Amniotic epithelial cell (primary cell): ENCODE data around the gene NARS2.

Experiments
- DNase-seq: peaks from one replicate; pipeline ENCODE4 v3.0.0-alpha.2; 2010; ENCODE audit warnings: low read depth

Gene NARS2

DNA sequence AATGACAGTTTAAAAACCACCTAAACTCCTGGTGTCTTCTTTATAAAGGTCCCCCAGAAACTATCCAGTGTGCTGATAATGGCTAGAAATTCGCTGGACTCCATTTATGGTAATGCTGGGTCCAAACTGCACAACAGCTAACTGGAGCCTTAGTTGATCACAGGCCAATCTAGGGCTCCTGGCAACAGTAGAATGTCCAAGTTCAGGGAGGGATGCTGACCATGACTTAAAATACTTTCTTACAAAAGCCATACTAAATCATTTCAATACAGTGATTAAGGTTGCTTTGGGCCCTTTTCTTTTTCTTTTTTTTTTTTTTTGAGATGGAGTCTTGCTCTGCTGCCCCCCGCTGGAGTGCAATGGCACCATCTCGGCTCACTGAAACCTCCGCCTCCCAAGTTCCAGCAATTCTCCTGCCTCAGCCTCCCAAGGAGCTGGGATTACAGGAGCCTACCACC lies 142.6 kb downstream of the NARS2 start:
- DNase-seq = peak; percentile 47

DNA sequence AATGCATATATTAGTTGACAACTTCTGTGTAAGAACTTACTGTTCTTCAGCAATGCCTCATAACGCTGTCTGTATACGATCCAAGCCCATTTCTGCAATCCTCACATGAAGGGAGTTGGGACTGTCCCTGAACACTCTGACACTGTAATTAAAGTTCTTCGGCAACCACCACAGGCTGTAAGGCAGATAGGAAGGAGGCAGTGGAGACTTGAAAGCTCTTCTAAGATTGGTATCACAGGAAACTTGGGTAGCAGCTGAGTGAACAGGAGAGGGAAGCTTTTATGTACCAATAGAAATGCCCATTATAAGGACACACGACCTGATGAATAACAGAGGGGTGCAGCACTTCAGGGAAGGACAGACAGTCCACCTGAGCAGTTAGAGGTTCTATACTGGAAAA lies 145.0 kb downstream of the NARS2 start:
- no peak for DNase-seq

GRCh38 chr11:78429209-78429608 lies 145.5 kb downstream of the NARS2 start:
- DNase-seq = no peak

DNA sequence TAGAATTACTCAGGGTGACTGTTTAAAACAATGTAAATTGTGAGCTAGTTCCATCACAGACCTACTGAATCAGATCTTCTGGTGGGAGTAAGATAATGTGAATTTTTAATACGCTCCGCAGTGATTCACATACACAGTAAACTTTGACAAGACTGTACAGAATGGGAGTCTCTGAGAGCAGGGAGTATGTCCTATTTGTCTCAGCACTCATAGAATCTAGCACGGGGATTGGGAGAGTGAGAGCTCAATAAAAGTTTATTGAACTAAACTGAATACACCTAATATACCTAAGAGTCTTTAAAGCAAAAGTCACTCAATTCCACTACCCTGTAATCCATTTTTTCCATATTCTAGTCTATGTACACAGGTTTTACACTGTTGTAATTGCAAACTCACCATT lies 145.9 kb downstream of the NARS2 start:
- DNase-seq = no peak

- DNase-seq = no peak
Observed at GRCh38 chr11:78428266-78428636, 146.4 kb downstream of the NARS2 start.

DNA sequence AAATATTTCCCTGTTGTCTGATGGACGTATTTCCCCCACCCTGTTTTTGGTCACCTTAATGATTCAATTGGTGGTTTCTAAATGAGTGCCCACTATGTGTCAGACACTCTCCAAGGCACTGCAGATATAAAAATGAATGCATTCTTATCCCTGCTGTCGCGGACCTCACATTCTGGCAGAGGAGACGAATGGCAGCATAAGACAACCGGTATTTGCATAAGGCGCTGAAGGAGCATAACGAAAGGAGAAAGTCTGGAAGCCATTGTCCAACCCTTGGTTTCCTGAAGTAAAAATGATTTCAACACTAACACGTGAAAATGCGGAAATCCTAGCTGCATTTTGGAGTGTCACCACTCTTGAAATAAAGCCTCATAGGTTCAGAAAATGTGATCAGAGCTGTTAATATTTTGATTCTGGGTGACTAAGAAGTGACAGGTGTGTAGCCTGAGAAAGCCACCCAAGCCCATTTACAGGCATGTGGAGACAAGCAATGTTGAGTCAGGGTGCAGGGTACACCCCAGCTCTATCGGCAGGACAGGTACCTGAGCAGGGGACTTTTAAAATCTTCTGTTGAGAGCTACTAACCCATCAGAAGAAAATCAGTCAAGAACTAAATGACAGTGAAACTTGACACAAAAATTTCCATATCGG lies 146.9 kb downstream of the NARS2 start:
- no peak for DNase-seq

DNA sequence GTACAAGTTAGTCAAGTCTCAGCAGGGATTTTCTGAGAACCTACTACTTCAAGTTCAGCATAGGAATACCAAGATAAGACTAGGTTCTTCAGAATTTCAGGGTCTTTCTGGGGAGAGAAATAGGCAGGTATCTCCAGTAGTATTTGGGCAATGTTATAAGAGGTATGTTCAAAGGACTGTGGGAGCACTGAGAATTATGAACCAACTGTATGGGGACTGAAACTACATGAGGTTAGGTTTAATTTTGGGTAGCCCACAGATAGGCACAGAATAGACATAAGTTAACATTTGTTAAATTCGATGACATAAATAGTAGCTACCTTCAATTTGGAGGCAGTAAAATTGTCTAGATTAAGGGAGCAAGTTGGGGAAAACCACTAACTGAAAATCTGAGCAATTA lies 147.8 kb downstream of the NARS2 start:
- no peak for DNase-seq

GRCh38 chr11:78425399-78426070 lies 149.1 kb downstream of the NARS2 start:
- no peak for DNase-seq

DNA sequence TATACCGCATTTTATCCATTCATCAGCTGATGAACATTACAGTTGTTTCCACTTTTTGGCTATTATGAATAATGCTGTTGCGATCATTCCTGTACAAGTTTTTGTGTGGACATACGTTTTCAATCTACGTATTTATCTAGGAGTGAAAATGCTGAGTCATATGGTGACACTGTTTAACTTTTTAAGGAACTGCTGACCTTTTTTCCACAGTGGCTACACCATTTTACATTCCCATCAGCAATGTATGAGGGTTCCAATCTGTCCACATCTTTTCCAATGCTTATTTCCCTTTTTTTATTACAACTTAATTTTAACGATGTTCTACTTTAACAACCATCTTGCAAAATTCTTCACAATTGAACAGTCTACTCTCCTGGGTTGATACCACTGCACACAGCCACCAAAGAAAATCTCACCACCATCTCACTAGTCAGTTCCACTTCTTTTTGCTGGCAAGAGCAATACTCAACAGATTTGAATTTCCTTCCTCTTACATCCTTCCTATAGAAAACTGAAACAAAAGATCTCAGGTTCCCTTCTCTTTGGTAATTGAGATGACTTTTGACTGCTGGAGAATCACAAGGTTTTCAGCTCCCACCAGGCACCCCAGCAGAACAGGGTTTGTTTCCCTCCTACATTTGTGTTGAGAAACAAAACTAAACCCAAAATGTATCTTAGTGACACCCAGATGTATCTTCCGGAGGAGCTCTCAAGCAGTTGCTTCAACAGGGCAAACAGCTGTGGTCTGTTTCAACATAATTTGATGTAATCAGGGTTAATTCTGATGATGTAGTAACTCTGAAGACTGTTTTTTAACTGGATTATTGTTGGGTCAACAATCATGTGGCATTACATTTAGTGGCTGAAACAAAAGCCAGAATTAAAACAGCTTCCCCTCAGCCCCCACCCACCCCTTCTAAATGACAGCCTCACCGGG lies 150.1 kb downstream of the NARS2 start:
- DNase-seq = peak; percentile 94

- DNase-seq = no peak
Observed at GRCh38 chr11:78423241-78423640, 151.4 kb downstream of the NARS2 start.

GRCh38 chr11:78420796-78421209 lies 153.9 kb downstream of the NARS2 start:
- peak; percentile 94 for DNase-seq

DNA sequence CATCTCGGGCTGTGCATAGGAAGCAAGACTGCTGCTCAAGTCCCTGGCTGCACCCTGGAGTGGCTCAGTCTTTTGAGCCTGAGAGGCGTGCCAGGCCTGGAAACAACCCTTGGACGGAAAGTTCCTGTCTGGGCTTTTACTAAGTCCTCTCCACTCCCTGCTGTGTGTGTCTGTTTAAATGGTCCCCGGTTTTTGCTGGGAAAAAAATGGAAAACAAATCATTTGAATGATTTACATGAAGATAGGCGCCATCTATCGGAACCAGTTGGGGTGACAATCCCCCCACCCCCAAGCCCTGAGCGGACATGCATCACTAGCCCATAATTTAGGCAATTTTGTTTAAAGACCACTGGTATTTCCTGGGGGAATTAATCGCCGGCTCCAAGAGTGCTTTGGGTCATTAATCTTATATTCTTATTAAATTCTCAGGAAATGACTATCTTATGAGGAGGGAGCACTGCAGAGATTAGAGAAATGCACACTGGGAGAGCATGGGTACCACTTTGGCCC lies 154.4 kb downstream of the NARS2 start:
- DNase-seq = peak; percentile 95

DNA sequence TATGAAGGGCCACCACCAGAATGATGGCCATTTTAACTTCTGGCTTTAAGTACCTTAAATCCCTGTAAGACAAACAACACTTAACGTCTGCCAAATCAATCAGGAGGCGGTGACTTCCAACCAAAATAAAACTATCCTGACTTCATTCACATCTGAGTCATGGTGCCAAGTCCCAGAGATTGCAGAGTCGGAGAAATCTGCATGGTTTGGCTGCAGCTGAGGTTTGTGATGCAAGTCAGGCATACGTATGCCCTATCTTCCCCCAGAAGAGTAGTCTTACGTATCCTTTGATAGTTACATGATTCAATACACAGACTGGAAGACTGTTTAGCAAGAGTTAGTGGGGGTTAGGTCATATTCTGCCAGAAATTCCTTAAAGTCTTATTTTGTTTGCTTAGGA lies 155.3 kb downstream of the NARS2 start:
- DNase-seq = peak; percentile 100

DNA sequence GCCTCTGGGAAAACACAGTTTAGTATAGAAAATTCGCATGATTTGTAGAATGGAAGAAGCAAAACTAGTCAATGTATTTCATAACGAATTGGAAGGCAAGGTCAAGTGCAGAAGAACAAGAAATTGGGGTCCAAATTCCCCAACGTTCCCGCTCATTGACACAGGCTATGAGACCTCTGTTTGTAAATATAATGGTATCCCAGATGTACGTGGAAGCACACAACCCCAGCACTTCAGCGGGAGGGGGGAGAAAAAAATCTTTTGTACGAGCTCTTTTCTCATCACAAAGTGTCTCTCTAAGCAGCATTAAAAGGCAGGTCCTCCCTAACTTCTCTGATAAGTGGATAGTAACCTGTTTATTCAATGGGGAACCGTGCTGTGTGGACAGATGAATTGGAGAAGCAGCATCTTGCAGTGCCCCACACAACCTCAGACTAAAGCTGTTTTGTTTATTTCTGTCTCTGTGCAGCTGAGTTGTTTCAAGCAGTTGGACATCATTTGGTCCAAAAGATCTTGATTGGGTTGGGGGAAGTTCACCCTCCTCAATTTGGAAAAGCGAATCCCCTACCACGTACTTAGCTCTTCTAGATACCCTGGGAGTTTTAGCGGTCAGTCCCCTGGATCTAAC lies 156.0 kb downstream of the NARS2 start:
- DNase-seq = peak; percentile 27

GRCh38 chr11:78417888-78418583 lies 156.6 kb downstream of the NARS2 start:
- peak; percentile 60 for DNase-seq

- no peak for DNase-seq
Observed at GRCh38 chr11:78417175-78417887, 157.3 kb downstream of the NARS2 start, which contains the start of gene GAB2. Gene GAB2, minus strand, starts transcription at chr11:78417820. Its CDS starts 100 bp downstream, at chr11:78417720.

DNA sequence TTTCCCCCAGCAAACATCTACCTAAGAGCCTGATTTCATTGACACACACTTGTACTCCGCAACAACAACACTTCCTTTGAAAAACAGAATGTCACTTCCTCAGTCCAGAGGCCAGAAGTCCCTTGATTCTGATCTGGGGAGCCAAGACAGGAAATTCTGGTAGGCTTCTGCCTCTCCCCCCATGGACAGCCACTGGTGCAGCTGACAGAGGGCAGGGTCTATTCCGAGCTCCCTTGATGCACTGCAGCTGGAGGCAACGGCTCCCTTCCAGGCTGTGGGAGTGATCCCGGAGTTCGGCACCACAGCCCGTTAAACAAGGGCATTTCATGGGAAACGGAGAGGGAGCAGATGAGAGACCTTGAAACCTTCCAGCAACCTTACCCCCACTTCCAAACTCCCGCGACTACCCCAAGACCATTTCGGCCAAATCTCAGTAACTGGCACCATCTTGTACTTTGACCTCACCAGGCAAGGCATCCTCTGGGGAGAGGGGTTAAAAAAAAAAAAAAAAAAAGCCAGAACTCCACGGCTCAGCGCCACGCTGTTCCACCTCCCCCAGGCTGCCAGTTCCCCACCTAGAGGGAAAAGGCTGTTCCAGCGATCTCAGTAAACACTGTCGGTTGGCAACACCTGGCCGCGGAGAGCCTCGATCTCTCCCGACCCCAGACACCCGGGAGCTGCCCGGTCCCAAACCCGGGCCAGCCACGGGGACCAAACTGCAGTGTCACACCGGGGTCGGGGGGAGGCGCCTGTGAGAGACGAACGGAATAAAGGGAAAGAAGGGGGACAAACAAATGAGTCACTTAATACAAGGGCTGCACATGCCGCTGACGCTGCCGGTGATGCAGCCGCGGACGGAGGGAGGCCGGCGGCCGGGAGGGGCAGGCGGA lies 158.1 kb downstream of the NARS2 start:
- DNase-seq = peak; percentile 72

- DNase-seq = no peak
Observed at GRCh38 chr11:78415338-78415737, 159.3 kb downstream of the NARS2 start.

GRCh38 chr11:78414321-78415051 lies 160.2 kb downstream of the NARS2 start:
- peak; percentile 31 for DNase-seq
